Neuronal stem cell (in vitro differentiated cells): Measurements from ENCODE around the gene CDS1.

Source experiments
- DNase-seq: peaks from one replicate; pipeline ENCODE4 v3.0.0-alpha.2; 2013; ENCODE audit warnings: low spot score
- H2AFZ ChIP-seq: one replicate; pipeline ENCODE4 v1.6.1; 2013; ENCODE audit warnings: mild to moderate bottlenecking, low read length, inconsistent platforms
- H2AK5ac ChIP-seq: 2 replicates; pipeline ENCODE4 v1.6.1; 2013; ENCODE audit warnings: low read depth, mild to moderate bottlenecking, inconsistent platforms, low read length, moderate library complexity, mixed read lengths
- H2BK120ac ChIP-seq: 2 replicates; pipeline ENCODE4 v1.6.1; 2013; ENCODE audit warnings: low read depth, mild to moderate bottlenecking, inconsistent platforms, low read length, moderate library complexity, mixed read lengths
- H2BK12ac ChIP-seq: one replicate; pipeline ENCODE4 v1.6.1; 2013; ENCODE audit warnings: low read length, inconsistent platforms
- H2BK15ac ChIP-seq: 2 replicates; pipeline ENCODE4 v1.6.1; 2013; ENCODE audit warnings: mild to moderate bottlenecking, low read length, inconsistent platforms, mixed read lengths
- H2BK5ac ChIP-seq: one replicate; pipeline ENCODE4 v1.6.1; 2013; ENCODE audit warnings: inconsistent platforms, mild to moderate bottlenecking, low read length, moderate library complexity
- H3K14ac ChIP-seq: one replicate; pipeline ENCODE4 v1.6.1; 2013; ENCODE audit warnings: low read length, inconsistent platforms
- H3K18ac ChIP-seq: 2 replicates; pipeline ENCODE4 v1.6.1; 2013; ENCODE audit warnings: low read length, inconsistent platforms
- H3K23ac ChIP-seq: 2 replicates; pipeline ENCODE4 v1.6.1; 2013; ENCODE audit warnings: low read depth, mild to moderate bottlenecking, mixed read lengths, low read length, inconsistent platforms; ENCODE audit not compliant: poor library complexity
- H3K27ac ChIP-seq: replicated peaks from 3 replicates; pipeline ENCODE4 v1.5.1; 2013; ENCODE audit warnings: low read length, inconsistent platforms
- H3K27me3 ChIP-seq, 3 experiments: 2 replicates each; pipeline ENCODE4 v1.6.1; 2013; ENCODE audit warnings: low read length in 3 of 3, mild to moderate bottlenecking in 2 of 3, inconsistent platforms in 1 of 3, low read depth in 1 of 3, mixed read lengths in 1 of 3, moderate library complexity in 1 of 3; ENCODE audit not compliant: control insufficient read depth in 3 of 3, insufficient read depth in 3 of 3
- H3K36me3 ChIP-seq, 2 donors: replicated peaks in 1 of 2; 2 replicates each; pipeline ENCODE4 v1.6.1; 2013; ENCODE audit warnings: low read length in 2 of 2; ENCODE audit not compliant: control insufficient read depth in 2 of 2, insufficient read depth in 2 of 2
- H3K4ac ChIP-seq: 2 replicates; pipeline ENCODE4 v1.6.1; 2013; ENCODE audit warnings: inconsistent platforms, mild to moderate bottlenecking, low read length, moderate library complexity
- H3K4me1 ChIP-seq, 2 donors: 1 replicate in 1 of 2; 2 replicates in 1 of 2; pipeline ENCODE4 v1.6.1; 2013; ENCODE audit warnings: low read length in 2 of 2, low read depth in 1 of 2; ENCODE audit not compliant: control insufficient read depth in 2 of 2, insufficient read depth in 1 of 2
- H3K4me2 ChIP-seq: one replicate; pipeline ENCODE4 v1.6.1; 2013; ENCODE audit warnings: mild to moderate bottlenecking, low read length, inconsistent platforms; ENCODE audit not compliant: insufficient read depth, poor library complexity, severe bottlenecking
- H3K4me3 ChIP-seq, 2 donors: 2 replicates each; pipeline ENCODE4 v1.5.1; 2013; ENCODE audit warnings: low read length in 2 of 2, mild to moderate bottlenecking in 2 of 2, inconsistent platforms in 1 of 2, moderate library complexity in 1 of 2
- H3K79me1 ChIP-seq: one replicate; pipeline ENCODE4 v1.6.1; 2013; ENCODE audit warnings: low read depth, mild to moderate bottlenecking, inconsistent platforms, low read length, moderate library complexity
- H3K9ac ChIP-seq: one replicate; pipeline ENCODE4 v1.6.1; 2013; ENCODE audit warnings: mild to moderate bottlenecking, low read depth, low read length, inconsistent platforms; ENCODE audit not compliant: poor library complexity
- H3K9me3 ChIP-seq, 2 donors: replicated peaks in 1 of 2; 2 replicates each; pipeline versions ENCODE3 to v1.6.1; 2013; ENCODE audit warnings: low read length in 2 of 2, mild to moderate bottlenecking in 2 of 2, inconsistent platforms in 1 of 2, low read depth in 1 of 2, mixed read lengths in 1 of 2, moderate library complexity in 1 of 2; ENCODE audit not compliant: control insufficient read depth in 2 of 2, insufficient read depth in 1 of 2
- H4K8ac ChIP-seq: one replicate; pipeline ENCODE4 v1.6.1; 2013; ENCODE audit warnings: low read depth, mild to moderate bottlenecking, inconsistent platforms, low read length, moderate library complexity
- H4K91ac ChIP-seq: one replicate; pipeline ENCODE4 v1.6.1; 2013; ENCODE audit warnings: low read length, low read depth, mild to moderate bottlenecking, inconsistent platforms; ENCODE audit not compliant: poor library complexity
- WGBS, 2 donors: extraction: QIAGEN DNeasy Blood & Tissue Kit; methylation state at CpG; one replicate each; pipeline ENCODE4 v1.1.7; 2013; ENCODE audit warnings: missing lambda C conversion rate in 2 of 2, mixed read lengths in 1 of 2; ENCODE audit not compliant: insufficient read length in 2 of 2, insufficient replicate concordance in 1 of 2; ENCODE audit errors: extremely low coverage in 2 of 2; 5-methylcytosine and 5-hydroxymethylcytosine counted together

The CDS1 gene

DNA sequence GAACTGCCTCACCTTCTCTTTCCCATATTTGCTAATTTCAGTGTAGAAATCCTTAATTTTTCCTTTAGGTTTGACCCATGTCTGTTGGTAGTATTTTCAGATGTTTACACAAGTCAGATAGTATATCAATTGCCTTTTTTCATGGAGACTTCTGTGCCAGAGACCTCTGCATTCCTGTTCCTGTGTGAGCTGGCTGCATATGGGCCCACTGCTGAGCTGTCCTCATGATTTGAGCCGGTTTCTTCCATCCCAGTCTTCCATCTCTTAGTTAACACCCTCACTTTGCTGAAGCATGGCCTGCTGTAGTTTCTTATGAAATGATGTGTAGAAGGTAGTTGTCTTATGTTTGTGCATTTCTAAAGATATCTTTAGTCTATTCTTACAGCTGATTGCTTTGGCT lies 40.0 kb downstream of the CDS1 start:
- Histone ChIP-seq H3K27me3 (no peaks in the 10 kb centered on the region), H3K9me3 (no peaks in the 10 kb centered on the region), H2AFZ (peak overlapping the region; percentile 77), H4K8ac (no peak overlapping the region), H2AK5ac (no peak overlapping the region), H2BK15ac (no peak overlapping the region), H3K36me3 (no peaks in the 10 kb centered on the region), H3K9ac (no peak overlapping the region), H3K79me1 (no peaks in the 10 kb centered on the region), H3K4me2 (no peak overlapping the region), H3K14ac (no peak overlapping the region), H3K23ac (no peak overlapping the region), H3K18ac (no peak overlapping the region), H3K4me1 (no peaks in the 10 kb centered on the region), H3K4ac (no peak overlapping the region), H4K91ac (no peak overlapping the region), H2BK120ac (no peak overlapping the region), H3K27ac (no peak overlapping the region), H3K4me3 (no peak overlapping the region), H2BK12ac (no peak overlapping the region), H2BK5ac (no peak overlapping the region)
- no CpG with 5 or more reads among the region's 1 CpG for WGBS, 2 donors
- DNase-seq = no peak

DNA sequence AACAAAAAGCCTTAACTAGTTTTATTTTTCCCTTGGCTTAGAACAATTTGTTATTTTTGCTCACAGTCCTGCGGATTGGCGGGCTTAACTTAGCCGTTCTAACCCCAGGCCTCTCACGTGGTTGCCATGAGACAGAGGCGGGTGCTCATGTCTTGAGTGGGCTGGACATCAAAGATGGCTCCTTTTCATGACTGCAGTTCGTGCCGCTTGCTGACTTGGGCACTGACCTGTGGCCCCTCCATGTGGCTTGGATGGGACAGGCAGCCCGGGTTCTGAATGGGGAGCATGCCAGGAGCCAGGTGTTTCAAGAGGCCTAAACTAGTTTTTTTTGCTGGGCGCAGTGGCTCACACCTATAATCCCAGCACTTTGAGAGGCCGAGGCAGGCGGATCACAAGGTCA lies 40.7 kb downstream of the CDS1 start:
- Histone ChIP-seq H3K27me3 (no peaks in the 10 kb centered on the region), H3K18ac (no peak overlapping the region), H4K91ac (no peak overlapping the region), H2BK5ac (no peak overlapping the region), H3K4me2 (no peak overlapping the region), H3K36me3 (no peaks in the 10 kb centered on the region), H2AFZ (peak overlapping the region; percentile 77), H3K4me1 (no peaks in the 10 kb centered on the region), H3K4ac (no peak overlapping the region), H3K23ac (no peak overlapping the region), H3K27ac (no peak overlapping the region), H3K14ac (no peak overlapping the region), H3K9me3 (no peaks in the 10 kb centered on the region), H2BK120ac (no peak overlapping the region), H2BK12ac (no peak overlapping the region), H3K4me3 (no peak overlapping the region), H3K9ac (no peak overlapping the region), H2AK5ac (no peak overlapping the region), H3K79me1 (no peaks in the 10 kb centered on the region), H4K8ac (no peak overlapping the region), H2BK15ac (no peak overlapping the region)
- no peak for DNase-seq
- WGBS, 2 donors = no CpG with 5 or more reads among the region's 11 CpGs

DNA sequence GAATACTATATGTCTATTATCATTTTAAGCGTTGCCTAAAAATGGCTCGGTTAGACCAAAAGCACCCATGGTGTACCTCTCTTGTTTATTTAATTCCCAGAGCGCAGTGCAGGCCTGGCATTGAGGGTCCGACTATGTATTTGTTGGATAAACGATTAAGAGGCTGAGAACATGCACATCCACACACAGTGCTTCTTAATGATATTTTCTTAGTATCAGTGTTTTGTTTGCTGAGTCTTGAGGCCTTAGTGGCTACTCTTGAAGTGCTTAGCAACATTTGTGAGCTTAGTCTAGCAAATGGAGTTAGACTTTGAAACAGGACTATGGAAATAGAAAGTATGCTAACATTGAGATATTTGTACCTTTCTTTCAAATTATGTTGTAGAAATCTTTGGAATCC lies 43.7 kb downstream of the CDS1 start:
- no peak overlapping the region for H2BK5ac ChIP-seq
- H4K8ac ChIP-seq = no peak overlapping the region
- H3K4ac ChIP-seq = no peak overlapping the region
- H2BK120ac ChIP-seq = no peak overlapping the region
- DNase-seq = no peak
- no peak overlapping the region for H3K18ac ChIP-seq
- no peak overlapping the region for H3K4me2 ChIP-seq
- no peaks in the 10 kb centered on the region for H3K36me3 ChIP-seq
- H2AFZ ChIP-seq = no peak overlapping the region
- H3K27ac ChIP-seq = no peak overlapping the region
- no peak overlapping the region for H2BK15ac ChIP-seq
- no peaks in the 10 kb centered on the region for H3K4me1 ChIP-seq
- H3K9ac ChIP-seq = no peak overlapping the region
- WGBS, 2 donors = no CpG with 5 or more reads among the region's 5 CpGs
- no peaks in the 10 kb centered on the region for H3K9me3 ChIP-seq
- no peak overlapping the region for H2BK12ac ChIP-seq
- no peak overlapping the region for H2AK5ac ChIP-seq
- H4K91ac ChIP-seq = no peak overlapping the region
- H3K79me1 ChIP-seq = no peaks in the 10 kb centered on the region
- H3K4me3 ChIP-seq = no peak overlapping the region
- no peak overlapping the region for H3K14ac ChIP-seq
- H3K27me3 ChIP-seq = no peaks in the 10 kb centered on the region
- no peak overlapping the region for H3K23ac ChIP-seq

DNA sequence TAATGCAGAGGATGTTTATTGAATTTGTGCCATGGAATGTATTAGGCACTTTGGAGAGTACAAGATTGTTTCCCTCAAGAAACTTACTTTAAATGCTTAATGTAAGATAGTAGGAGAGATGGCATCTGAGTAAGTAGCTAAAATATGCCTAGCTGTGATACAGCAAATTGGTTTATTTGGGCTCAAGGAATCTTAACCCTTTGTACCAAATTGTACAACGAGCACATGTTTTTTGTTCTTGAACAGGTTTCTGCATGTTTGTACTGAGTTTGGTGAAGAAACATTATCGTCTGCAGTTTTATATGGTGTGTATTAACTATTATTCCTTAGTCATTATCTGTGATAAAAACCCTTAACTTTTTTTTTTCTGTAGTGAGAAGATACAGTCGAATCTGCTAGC lies 48.6 kb downstream of the CDS1 start:
- Histone ChIP-seq H3K23ac (no peak overlapping the region), H3K4me3 (no peak overlapping the region), H3K36me3 (no peaks in the 10 kb centered on the region), H3K4me2 (no peak overlapping the region), H3K9me3 (no peaks in the 10 kb centered on the region), H3K9ac (no peak overlapping the region), H2AFZ (no peak overlapping the region), H2BK120ac (no peak overlapping the region), H4K8ac (no peak overlapping the region), H3K4me1 (no peaks in the 10 kb centered on the region), H2BK15ac (no peak overlapping the region), H3K18ac (no peak overlapping the region), H2BK5ac (no peak overlapping the region), H2AK5ac (no peak overlapping the region), H2BK12ac (no peak overlapping the region), H3K79me1 (no peaks in the 10 kb centered on the region), H3K4ac (no peak overlapping the region), H3K14ac (no peak overlapping the region), H4K91ac (no peak overlapping the region), H3K27ac (no peak overlapping the region), H3K27me3 (no peaks in the 10 kb centered on the region)
- WGBS, 2 donors = no CpG with 5 or more reads among the region's 3 CpGs
- no peak for DNase-seq
